Hematopoietic multipotent progenitor cell treated with erythropoietin and hydrocortisone succinate and interleukin-3 and kit ligand, for 4 days (in vitro differentiated cells): ENCODE measurements around the gene TRMT11.
A peak's percentile ranks its signal among the peaks of the same experiment; 100 is the strongest.
"Not testable (repeated sequence)": the region's sequence is repeated elsewhere in the genome, so short reads cannot be mapped to it uniquely, and the experiment has no call there.

Experiments
- DNase-seq: peaks from one replicate; pipeline ENCODE4 v3.0.0-alpha.2; 2015

The TRMT11 gene

DNA sequence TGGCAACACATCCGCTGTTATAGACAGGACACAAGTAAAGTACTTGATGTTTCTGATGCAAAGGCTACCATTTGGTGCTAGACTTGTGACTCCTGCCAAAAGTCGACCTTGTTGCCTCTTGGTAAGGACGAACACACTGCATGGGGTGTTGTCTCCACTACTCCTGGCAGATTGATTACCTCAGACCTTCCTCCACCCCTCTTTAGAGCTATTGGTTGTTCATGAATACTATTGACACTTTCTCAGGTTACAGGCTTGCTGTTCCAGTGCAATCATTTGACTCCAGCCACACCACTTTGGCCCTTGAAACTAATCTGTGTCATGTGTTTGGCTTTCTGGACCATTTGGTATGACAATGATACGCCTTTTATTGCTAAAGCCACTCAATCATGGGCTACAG lies 62.3 kb downstream of the TRMT11 start:
- no peak for DNase-seq

- no peak for DNase-seq
These were observed 64.5 kb downstream of the TRMT11 start for GRCh38 chr6:126050795-126051194.

- no peak for DNase-seq
These were observed 65.5 kb downstream of the TRMT11 start for GRCh38 chr6:126051791-126052190.

- no peak for DNase-seq
These were observed 66.1 kb downstream of the TRMT11 start for GRCh38 chr6:126052485-126052884.

DNA sequence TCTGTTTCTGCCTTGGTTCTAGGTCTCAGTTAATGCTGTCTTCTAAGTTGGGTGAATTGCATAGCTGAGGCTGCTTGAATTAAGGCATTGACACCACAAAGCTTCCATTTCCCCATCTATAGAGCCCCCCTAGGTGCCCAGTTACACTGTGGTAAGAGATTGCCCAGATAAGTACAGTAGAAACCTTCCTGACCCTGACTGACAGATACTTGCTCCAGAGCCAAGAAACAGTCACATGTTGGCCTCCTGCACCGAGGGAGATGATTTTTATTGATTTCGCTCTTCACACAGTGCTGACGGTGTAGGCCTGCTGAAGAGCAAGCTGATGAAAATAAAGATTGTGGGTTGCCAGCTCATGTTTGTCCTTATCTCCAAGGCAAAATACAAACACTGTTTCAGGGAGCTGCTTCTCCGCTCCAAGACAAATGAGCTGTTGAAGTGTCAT lies 67.9 kb downstream of the TRMT11 start:
- peak; percentile 85 for DNase-seq

DNA sequence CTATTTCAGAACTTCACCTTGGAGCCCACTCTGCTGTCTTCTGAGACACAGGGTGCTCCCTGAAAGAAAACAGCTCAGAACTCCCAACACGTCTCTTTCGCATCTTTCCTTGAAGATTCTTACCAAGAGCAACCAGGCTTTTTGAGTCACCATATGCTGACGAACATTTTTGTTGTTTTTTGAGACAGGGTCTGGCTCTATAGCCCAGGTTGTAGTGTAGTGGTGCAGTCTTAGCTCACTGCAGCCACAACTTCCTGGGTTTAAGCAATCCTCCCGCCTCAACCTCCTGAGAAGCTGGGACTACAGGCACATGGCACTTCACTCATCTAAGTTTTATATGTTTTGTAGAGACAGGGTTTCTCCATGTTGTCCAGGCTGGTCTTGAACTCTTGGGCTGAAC lies 68.5 kb downstream of the TRMT11 start:
- DNase-seq: peak; percentile 42

DNA sequence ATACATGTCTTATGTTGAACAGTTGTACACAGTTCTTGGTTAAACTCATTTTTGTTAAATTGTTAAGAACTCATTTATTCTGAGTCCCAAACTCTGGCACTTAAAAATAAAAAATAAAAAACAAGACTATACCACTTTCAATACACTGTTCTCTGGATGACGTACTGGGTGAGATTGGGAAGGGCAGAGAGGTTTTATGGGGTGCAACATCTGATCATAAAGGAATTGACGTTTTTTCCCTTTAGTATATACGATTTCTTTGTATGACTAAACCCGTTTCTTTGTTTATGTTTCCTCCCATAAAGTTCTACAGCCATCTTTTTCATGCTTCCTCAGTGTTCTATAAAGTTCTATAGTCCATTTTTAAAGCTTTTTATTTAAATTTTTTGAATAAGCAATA lies 69.1 kb downstream of the TRMT11 start:
- DNase-seq: no peak

DNA sequence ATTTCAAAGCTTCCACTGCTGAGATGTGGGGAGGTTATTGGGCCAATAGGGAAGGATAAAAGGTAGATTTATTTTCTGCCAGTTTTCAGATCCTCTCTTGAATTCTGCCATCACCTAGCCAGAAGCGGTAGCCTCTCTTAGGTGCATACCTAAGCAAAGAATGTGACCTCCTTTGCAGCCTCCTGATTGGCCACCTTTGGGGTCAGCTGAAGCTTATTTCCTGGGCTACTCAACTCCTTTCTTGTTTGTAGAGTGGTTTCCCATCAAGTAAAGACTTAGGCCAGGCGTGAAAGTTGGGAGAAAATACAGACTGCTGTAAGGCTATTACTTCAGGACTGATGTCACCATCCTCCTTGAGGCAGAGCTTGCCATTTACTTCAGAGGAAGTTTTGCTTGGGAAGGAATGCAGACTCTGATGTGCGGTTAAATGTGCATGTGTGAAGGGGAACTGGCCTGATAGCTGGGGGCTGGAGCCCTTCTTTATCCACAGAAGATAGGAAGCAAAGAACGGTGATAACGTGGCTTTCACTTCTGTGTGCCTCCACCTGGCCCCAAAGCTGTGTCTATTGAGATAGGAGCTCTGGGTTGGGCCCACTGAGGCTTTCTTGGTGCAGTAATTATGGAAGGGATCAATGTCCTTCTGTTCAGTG lies 70.1 kb downstream of the TRMT11 start:
- DNase-seq: peak; percentile 73

GRCh38 chr6:126058085-126058484 lies 71.7 kb downstream of the TRMT11 start:
- not testable (repeated sequence) for DNase-seq

DNA sequence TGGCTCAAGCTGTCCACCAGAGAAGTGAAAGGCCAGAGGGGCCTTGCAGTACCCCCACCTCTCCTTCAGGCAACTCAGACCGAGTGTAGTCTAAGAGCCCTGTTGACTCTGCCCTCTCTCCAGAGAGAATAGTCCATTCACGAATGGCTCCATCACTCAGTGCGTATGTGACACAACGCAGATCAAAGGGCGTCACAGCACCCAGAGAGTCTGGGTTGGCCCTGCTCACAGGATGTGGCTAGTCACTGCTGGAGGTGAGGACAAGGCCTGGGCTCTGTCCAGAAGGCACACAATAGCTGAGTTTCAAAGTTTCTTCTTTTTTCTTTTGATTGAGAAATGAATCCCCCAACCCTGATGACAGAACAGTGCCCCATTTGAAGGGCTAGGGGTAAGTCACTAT lies 74.1 kb downstream of the TRMT11 start:
- no peak for DNase-seq

DNA sequence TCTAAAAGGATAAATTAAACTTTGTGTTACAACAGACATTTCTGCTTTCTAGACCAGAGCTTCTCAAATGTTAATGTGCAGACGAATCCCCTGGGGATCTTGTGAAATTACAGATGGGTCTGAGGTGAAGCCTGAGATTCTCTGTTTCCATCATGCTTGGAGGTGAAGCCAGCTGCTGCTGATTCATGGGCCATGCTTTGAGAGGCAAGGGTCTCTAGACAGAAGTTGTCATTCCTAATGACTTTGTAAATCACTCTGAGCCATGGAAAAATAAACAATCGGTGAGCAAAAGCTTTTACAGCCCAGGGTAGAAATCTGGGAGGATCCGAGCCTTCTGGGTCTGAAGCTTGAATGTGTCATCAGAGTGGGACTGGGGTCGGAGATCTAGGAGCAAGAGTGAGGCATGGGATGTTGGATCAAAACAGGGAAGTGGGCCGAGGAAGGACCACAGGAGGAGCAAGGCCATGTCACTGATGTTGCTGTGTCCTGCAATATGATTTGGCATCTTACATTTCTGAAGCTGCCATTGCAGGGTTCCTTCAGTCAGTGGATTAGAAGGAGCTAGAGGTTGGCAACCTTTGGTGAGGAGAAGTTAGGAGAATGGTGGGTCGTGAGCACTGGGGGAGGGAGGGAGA lies 77.3 kb downstream of the TRMT11 start:
- DNase-seq: no peak

DNA sequence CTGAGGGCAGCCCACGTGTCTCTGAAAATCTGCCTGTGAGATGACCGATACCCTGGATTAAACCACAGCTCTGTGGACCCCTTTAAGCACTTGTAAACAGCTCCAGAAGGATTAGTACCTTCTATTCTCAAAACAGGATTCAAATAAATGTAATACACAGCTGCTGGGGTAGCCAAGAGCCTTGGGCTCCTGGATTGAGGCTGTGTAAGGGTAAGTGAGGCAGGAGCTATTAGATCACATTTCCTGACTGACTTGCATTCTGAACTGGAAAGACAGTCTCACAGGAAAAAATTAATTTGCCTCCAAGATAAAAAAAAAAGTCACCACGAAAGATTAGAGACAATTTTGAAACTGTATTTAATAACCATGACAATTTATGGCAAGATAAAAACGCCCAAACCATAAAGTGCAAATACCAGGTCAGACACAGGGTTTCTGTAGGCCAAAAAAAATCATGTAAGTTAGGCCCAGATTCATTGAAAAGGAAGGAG lies 78.0 kb downstream of the TRMT11 start:
- no peak for DNase-seq

DNA sequence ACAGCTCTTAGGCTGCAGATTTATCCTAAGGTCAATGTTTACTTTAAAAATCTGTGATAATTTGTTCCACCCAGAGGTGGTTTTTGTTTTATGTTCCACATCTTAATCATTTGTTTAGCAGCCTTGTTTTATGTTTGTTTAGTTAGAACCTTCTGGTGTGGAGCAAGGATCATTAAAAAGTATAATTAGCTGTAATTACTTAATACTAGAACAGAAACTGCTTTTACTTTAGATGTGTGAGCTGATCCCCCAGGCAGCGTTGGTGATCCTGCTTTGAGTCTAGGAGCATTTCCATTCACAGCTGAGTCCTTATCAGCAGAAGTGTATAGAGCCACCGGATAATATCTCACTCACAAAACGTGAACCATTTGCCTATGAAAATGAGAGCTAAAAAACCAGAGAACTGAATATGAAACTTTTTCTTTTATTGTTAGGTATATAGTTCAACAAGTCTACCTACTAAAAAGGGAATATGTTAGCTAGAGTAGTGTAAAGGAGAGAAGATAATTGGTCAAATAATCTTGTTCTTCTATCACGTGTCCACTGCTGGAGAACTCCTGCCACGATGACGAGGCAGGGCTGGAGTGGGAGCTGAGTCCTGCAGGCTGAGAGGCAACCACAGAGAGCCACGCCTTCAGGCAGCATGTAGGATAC lies 78.5 kb downstream of the TRMT11 start:
- peak; percentile 71 for DNase-seq

DNA sequence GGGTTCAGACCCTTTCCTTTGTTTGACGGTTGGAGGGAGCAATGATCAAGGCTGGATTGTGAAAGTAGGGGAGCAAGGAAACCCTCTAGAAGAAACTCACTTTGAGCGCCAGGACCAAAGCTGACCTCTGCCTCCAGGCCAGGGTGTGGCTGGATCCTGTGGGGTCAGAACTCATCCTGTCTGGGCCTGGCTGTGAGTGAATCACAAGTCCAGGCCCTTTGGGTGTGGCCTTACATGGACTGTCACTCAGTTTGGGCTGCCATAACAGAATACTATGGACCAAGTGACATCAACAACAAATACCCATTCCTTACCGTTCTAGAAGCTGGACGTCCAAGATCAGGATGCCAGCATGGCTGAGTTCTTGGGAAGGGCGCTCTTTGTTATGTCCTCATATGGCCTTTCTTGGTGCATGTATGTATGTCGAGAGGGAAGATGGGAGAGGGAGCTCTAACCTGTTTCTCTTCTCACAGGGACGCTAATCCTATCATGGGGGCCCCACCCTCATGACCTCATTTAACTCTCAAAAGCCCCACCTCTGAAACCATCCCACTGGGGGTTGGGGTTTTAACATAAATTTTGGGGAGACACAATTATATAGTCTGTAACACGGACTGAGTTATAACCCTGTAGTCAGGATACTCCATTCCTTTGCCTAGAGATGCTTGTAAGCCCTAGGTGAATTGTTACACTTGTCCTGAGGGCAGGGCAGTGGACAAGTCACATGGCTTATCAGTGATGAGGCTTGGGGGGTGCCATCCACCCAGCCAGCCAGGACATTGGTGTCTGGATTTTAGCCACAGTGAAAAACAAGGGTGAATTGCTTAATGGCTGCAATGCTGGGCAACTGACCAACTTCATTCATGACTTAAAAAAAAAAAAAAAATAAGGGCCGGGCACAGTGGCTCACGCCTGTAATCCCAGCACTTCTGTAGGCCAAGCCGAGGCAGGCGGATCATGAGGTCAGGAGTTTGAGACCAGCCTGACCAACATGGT lies 80.0 kb downstream of the TRMT11 start:
- no peak for DNase-seq

DNA sequence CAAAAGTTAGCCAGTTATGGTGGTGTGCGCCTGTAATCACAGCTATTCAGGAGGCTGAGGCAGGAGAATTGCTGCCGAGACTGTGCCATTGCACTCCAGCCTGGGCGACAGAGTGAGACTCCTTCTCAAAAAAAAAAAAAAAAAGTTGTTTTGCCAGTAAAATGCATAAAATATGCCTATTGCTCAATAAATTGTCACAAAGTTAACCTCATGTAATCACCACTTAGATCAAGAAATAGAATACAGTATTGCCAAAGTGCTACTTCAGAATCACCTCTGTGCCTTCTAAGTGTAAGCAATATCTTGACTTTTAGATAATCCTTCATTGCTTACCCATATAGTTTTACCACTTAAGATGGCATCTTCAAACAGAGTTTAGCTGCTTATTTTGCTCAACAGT lies 80.7 kb downstream of the TRMT11 start:
- DNase-seq: peak; percentile 15

DNA sequence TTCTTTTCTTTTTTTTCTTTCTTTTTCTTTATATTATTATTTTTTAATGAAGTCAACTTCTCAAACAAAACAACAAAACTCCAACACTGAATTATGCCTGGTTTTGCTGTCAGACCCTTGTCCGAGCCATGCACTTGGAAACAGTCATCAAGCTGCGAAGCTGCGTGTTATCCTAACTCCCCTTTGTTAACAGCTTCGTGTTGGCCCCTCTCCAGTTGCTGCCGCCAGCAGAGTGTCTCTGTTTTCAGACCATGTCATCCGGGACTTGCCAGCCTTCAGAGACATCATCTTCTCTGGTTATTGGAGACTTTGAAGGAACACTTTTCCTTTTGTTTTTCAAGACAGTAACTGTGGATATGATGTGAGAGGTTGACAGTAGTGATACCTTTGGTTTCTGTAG lies 83.1 kb downstream of the TRMT11 start:
- DNase-seq: no peak

GRCh38 chr6:126071000-126071647 lies 84.8 kb downstream of the TRMT11 start:
- no peak for DNase-seq

DNA sequence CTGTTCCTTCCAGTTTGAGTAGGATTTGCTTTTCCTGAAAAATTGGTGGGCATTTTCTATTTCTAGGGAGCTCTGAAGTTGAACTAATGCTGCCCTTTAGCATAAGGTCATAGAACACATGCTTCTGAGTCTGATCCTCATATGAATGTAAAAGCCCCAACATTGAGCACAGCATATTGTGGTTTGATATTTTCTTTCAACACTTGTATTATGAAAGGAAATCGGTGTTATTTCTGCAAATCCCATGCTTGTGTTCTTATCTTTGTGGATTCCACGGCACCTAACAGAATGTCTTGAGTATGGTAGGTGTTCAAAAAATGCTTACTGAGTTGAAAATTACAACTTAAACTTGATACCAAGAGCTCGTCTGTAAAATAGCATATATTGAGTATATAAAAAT lies 85.8 kb downstream of the TRMT11 start:
- DNase-seq: no peak

DNA sequence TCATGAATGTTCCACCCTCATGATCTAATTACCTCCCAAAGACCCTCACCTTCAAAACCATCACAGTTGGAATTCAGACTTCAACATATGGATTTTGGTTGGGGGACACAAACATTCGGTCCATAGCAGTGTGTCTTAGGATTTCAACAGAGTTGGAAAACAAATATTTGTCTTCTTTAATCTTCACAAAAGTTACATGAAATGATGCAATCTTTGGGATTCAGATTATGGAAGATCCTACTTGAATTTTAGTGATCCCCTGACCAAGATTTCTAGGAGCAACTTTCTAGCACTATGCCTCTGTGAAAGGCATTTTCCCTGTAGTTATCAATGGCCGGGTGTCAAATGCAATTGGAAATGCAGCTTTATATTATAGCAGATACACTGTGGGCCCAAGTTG lies 86.5 kb downstream of the TRMT11 start:
- no peak for DNase-seq

DNA sequence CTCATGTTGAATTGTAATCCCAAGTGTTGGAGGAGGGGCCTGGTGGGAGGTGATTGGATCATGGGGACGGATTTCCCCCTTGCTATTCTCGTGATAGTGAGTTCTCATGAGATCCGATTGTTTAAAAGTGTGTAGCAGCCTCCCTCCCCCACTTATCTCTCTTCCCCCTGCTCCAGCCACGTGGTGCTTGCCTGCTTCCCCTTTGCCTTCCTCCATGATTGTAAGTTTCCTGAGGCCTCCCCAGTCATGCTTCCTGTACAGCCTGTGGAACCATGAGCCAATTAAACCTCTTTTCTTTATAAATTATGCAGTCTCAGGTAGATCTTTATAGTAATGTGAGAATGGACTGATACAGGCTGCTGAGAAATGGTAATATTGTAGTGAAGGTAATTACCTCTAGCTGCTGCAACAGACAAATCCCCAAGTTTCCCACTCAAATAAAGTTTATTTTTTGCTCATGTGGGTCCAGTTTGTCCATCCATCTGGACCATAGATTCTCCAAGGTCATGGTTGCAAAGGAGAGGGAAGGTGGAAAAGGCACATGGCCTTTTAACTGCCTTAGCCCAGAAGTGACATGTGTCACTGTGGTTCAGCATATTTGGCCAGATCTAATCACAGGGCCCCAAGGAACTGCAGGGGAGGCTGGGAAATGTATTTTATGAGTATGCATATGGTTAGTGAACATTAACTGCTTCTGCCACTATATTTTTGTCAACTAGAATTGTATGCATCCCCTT lies 89.2 kb downstream of the TRMT11 start:
- DNase-seq: peak; percentile 36

DNA sequence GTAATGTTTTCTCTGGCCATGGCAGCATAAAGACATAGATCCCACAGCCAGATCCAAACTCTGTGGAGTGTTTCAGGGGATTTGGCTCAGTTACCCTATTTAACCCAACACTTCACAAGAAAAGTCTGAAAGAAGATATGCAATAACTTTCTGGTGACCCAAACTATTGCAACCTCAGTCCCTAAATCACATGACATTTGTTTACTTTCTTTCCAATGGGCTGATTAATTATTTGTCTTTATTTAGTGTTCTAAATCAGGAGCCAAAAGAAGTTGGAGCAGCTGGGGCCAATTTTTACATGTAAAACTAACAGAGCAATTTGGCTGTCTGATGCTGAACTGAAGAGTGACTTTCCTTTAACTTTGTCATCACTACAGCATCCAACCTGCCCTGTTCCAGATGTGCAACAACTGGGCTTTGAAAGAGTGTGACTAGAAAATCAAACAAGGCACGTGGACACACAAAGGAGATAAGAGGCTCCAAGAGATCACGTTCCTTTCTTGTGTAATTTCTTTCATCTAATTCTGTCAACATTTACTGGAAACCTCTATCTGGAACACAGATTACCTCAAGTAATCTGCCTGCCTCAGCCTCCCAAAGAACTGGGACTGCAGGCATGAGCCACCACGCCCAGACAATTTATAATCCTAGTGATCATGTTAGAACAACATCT lies 90.8 kb downstream of the TRMT11 start:
- no peak for DNase-seq
